ENCODE results near the gene PAK3. TPM values are rescaled to one million over a fixed set of nuclear protein-coding genes. Genes with fewer than 3 reads are reported as not detected.

PAK3 gene
- total and polyA plus RNA-seq, 9 of the 15 experiments (the other 6 are each of a cell fraction or from before 2014, with no cell fraction given), result not detected

DNA sequence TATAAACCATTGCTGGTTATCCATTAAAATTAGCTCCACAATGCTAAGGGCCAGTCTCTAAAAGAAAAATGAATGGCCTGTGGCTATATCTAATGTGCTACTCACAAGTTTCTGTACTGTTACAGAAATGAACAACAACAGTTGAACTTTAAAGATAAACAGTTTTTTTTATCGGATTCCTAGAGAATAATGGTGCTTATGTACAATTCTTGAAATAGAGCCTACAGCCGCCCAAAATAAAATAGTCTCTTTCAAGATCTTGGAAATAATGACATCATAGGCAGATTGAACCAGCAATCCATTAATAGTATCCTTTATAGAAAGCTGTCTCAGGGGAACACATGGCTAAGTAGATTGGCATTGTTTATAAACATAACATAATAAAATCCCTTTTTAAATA is 23.4 kb downstream of the PAK3 start:
- FAIRE-seq (no peak), DNase-seq (ENCODE audit: extremely low read depth in 1 of 4, low spot score in 3 of 4) (no peak), ATAC-seq (no peak)
- Histone ChIP-seq H2AFZ (ENCODE audit: low read depth, low read length) (no peak overlapping the region), H3K9me1 (ENCODE audit: control insufficient read depth, insufficient read depth, low read length) (no peaks in the 10 kb centered on the region), H3K79me2 (ENCODE audit: control insufficient read depth, insufficient read depth, low read length) (no peaks in the 10 kb centered on the region), H3K9me3 (replicated peaks; ENCODE audit: control insufficient read depth, insufficient read depth, low read depth, low read length) (no peaks in the 10 kb centered on the region), H3K36me3 (ENCODE audit: control insufficient read depth, insufficient read depth, low read length) (no peaks in the 10 kb centered on the region), H3K27me3 (ENCODE audit: control insufficient read depth in 2 of 2, insufficient read depth in 2 of 2, low read length in 2 of 2) (no peaks in the 10 kb centered on the region), H3K9ac (ENCODE audit: insufficient read depth in 1 of 2, low read depth in 2 of 2, low read length in 2 of 2) (no peak overlapping the region), H4K20me1 (replicated peaks; ENCODE audit: control insufficient read depth, insufficient read depth, low read length) (no peaks in the 10 kb centered on the region), H3K4me3 (no peak overlapping the region), H3K4me1 (replicated peaks in 1 of 2; ENCODE audit: control insufficient read depth in 2 of 2, insufficient read depth in 2 of 2, low read length in 2 of 2) (no peaks in the 10 kb centered on the region), H3K27ac (ENCODE audit: extremely low read depth, low read depth, low read length) (no peak overlapping the region), H3K4me2 (ENCODE audit: insufficient read depth, low read length) (no peak overlapping the region)
- POLR2A ChIA-PET, result no interaction called here
- WGBS (ENCODE audit: insufficient coverage, low coverage, missing lambda C conversion rate), result 4% methylated on average over 2 of the region's 2 CpGs
- TF ChIP-seq CREB5 (CRISPR knock-in tag; IDR thresholded peaks at IDR 0.05) (no peak), DEAF1 (CRISPR knock-in tag; IDR thresholded peaks at IDR 0.05) (no peak)
- CTCF ChIA-PET (ENCODE audit: low intra/inter-chr PET ratio), result no interaction called here
- BruUV-seq (replicated peaks), result no TSS peak
- intact Hi-C loops (cut with micrococcal nuclease) (no loop called here), in situ Hi-C loops (cut with MboI) (no loop called here)

DNA sequence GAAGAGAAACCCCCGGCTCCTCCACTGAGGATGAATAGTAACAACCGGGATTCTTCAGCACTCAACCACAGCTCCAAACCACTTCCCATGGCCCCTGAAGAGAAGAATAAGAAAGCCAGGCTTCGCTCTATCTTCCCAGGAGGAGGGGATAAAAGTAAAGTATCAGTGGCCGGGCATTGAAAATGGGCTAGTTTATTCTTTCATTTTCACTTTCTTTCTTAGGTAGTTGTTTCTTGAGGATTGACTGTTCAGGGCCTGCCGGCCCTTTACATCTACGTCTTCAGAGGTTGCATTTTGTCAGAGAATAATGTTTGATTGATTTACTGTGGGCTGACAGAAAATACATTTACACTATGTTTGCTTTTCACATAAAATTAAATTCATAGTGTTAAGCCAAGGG is 27.1 kb downstream of the PAK3 start:
- Histone ChIP-seq H3K27me3 (ENCODE audit: control insufficient read depth in 2 of 2, insufficient read depth in 2 of 2, low read length in 2 of 2) (no peaks in the 10 kb centered on the region), H3K27ac (ENCODE audit: extremely low read depth, low read depth, low read length) (no peak overlapping the region), H3K9ac (ENCODE audit: insufficient read depth in 1 of 2, low read depth in 2 of 2, low read length in 2 of 2) (no peak overlapping the region), H4K20me1 (replicated peaks; ENCODE audit: control insufficient read depth, insufficient read depth, low read length) (no peaks in the 10 kb centered on the region), H3K36me3 (ENCODE audit: control insufficient read depth, insufficient read depth, low read length) (no peaks in the 10 kb centered on the region), H3K9me1 (ENCODE audit: control insufficient read depth, insufficient read depth, low read length) (no peaks in the 10 kb centered on the region), H3K4me3 (no peak overlapping the region), H3K79me2 (ENCODE audit: control insufficient read depth, insufficient read depth, low read length) (no peaks in the 10 kb centered on the region), H3K9me3 (replicated peaks; ENCODE audit: control insufficient read depth, insufficient read depth, low read depth, low read length) (no peaks in the 10 kb centered on the region), H3K4me2 (ENCODE audit: insufficient read depth, low read length) (no peak overlapping the region), H2AFZ (ENCODE audit: low read depth, low read length) (no peak overlapping the region), H3K4me1 (replicated peaks in 1 of 2; ENCODE audit: control insufficient read depth in 2 of 2, insufficient read depth in 2 of 2, low read length in 2 of 2) (no peaks in the 10 kb centered on the region)
- ChIA-PET POLR2A (no interaction called here), CTCF (ENCODE audit: low intra/inter-chr PET ratio) (no interaction called here)
- WGBS (ENCODE audit: insufficient coverage, low coverage, missing lambda C conversion rate), result 0% methylated on average over 6 of the region's 6 CpGs
- BruUV-seq (replicated peaks), result no TSS peak
- DNase-seq (ENCODE audit: extremely low read depth in 1 of 4, low spot score in 3 of 4) (no peak), ATAC-seq (no peak), FAIRE-seq (no peak)
- in situ Hi-C loops (cut with MboI), result no loop called here
- no peak for TF ChIP-seq ZSCAN32 (CRISPR knock-in tag; IDR thresholded peaks at IDR 0.05)
- intact Hi-C loops (cut with micrococcal nuclease), result no loop called here
